ENCODE results near the gene SNX19.

- TF ChIP-seq POLR2A (IDR thresholded peaks at IDR 0.05) (no peak), CTCF (IDR thresholded peaks at IDR 0.05) (no peak)
These were observed 13.9 kb downstream of the SNX19 start for GRCh38 chr11:130902380-130902779.

Data from Peyer's patch (tissue), 4 donors.